Esophagus muscularis mucosa (tissue), 4 donors: ENCODE measurements around the gene DBNDD2.

ENCODE experiments used
- CTCF ChIP-seq, 3 experiments: fragments of 200-600 bp in 2 of 3; fragments of 450-650 bp in 1 of 3; sonication (generic) in 2 of 3; IDR thresholded peaks; one replicate each; pipeline ENCODE4 v1.5.1; 2017 to 2019; ENCODE audit warnings: antibody characterized with exemption in 3 of 3, mild to moderate bottlenecking in 2 of 3, moderate library complexity in 1 of 3
- EP300 ChIP-seq: sonication (generic); formaldehyde crosslinking; IDR thresholded peaks from one replicate; pipeline ENCODE4 v1.6.1; 2017; ENCODE audit warnings: antibody characterized with exemption
- POLR2A ChIP-seq: fragments of 450-650 bp; IDR thresholded peaks from one replicate; pipeline ENCODE4 v1.6.1; 2017; ENCODE audit warnings: antibody characterized with exemption, moderate library complexity, mild to moderate bottlenecking, low read depth

- TF ChIP-seq CTCF (IDR thresholded peaks at IDR 0.05) (no peak), POLR2A (no peak), EP300 (no peak)
Observed at GRCh38 chr20:45394221-45395113, 13.6 kb upstream of the DBNDD2 start.
